ENCODE measurements around the gene HECTD4.

DNA sequence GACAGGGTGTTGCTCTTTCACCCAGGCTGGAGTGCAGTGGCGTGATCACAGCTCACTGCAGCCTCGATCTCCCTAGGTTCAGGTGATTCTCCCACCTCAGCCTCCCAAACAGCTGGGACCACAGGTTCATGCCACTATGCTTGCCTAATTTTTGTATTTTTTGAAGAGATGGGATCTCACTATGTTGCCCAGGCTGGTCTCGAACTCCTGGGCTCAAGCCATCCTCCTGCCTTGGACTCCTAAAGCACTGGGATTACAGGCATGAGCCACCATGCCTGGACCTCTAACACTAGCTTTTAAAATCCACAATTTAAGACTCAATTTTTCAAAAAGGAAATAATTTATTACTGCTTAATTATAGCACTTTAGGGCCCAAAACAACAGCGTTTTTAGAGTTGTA lies 149.0 kb downstream of the HECTD4 start:
- TF ChIP-seq YY1 (IDR thresholded peaks at IDR 0.05; ENCODE audit: insufficient read depth, insufficient read length) (no peak), ZNF274 (IDR thresholded peaks at IDR 0.05; ENCODE audit: low read depth, low read length) (no peak), SUZ12 (IDR thresholded peaks at IDR 0.05; ENCODE audit: extremely low read depth, insufficient read depth, insufficient read length) (no peak)

Measured in NT2/D1 (cell line).